ACC112 (cell line): ENCODE data around the gene CLPTM1L.

Experiments
- H2AFZ ChIP-seq: fragments of 200-600 bp; sonication (generic); one replicate; pipeline ENCODE4 v1.6.0; 2017; ENCODE audit warnings: antibody characterized with exemption, low read length; ENCODE audit not compliant: unreplicated experiment
- H3K27ac ChIP-seq: fragments of 200-600 bp; sonication (generic); 2 replicates; pipeline ENCODE4 v1.5.1; 2014; ENCODE audit warnings: low read depth, mild to moderate bottlenecking, antibody characterized with exemption, low read length, moderate library complexity
- H3K27me3 ChIP-seq: fragments of 200-600 bp; sonication (generic); 2 replicates; pipeline ENCODE4 v1.6.1; 2014; ENCODE audit warnings: mild to moderate bottlenecking, antibody characterized with exemption, low read length, moderate library complexity, mixed read lengths; ENCODE audit not compliant: insufficient read depth
- H3K36me3 ChIP-seq: fragments of 200-600 bp; sonication (generic); 2 replicates; pipeline ENCODE4 v1.6.1; 2016; ENCODE audit warnings: mild to moderate bottlenecking, antibody characterized with exemption, low read length, moderate library complexity, mixed read lengths; ENCODE audit not compliant: insufficient read depth
- H3K4me1 ChIP-seq: fragments of 200-600 bp; sonication (generic); one replicate; pipeline ENCODE4 v1.6.1; 2016; ENCODE audit warnings: low read length, mixed read lengths; ENCODE audit not compliant: insufficient read depth, unreplicated experiment, control insufficient read depth
- H3K4me3 ChIP-seq: fragments of 200-600 bp; sonication (generic); 2 replicates; pipeline ENCODE4 v1.5.1; 2014; ENCODE audit warnings: mild to moderate bottlenecking, low read depth, low read length
- H3K79me2 ChIP-seq: fragments of 200-600 bp; sonication (generic); one replicate; pipeline ENCODE4 v1.6.0; 2016; ENCODE audit warnings: low read length; ENCODE audit not compliant: control insufficient read depth, unreplicated experiment, insufficient read depth

Gene CLPTM1L

GRCh38 chr5:1387059-1387755 is 42.3 kb upstream of the CLPTM1L start:
- Histone ChIP-seq H3K4me1 (no peaks in the 10 kb centered on the region), H3K27ac (no peak overlapping the region), H3K4me3 (no peak overlapping the region), H3K36me3 (no peaks in the 10 kb centered on the region), H2AFZ (no peak overlapping the region), H3K79me2 (no peaks in the 10 kb centered on the region), H3K27me3 (peaks cover 62% of the 10 kb centered on the region)

GRCh38 chr5:1386274-1386717 is 41.4 kb upstream of the CLPTM1L start:
- no peaks in the 10 kb centered on the region for H3K36me3 ChIP-seq
- H2AFZ ChIP-seq, result peak overlapping the region; percentile 57
- peaks cover 54% of the 10 kb centered on the region for H3K27me3 ChIP-seq
- no peak overlapping the region for H3K27ac ChIP-seq
- peak overlapping the region; percentile 78 for H3K4me3 ChIP-seq
- no peaks in the 10 kb centered on the region for H3K79me2 ChIP-seq
- no peaks in the 10 kb centered on the region for H3K4me1 ChIP-seq

- Histone ChIP-seq H3K4me1 (no peaks in the 10 kb centered on the region), H3K36me3 (no peaks in the 10 kb centered on the region), H3K4me3 (peak overlapping the region; percentile 78), H3K27me3 (peaks cover 53% of the 10 kb centered on the region), H3K79me2 (no peaks in the 10 kb centered on the region), H2AFZ (no peak overlapping the region), H3K27ac (no peak overlapping the region)
Observed at GRCh38 chr5:1385395-1386273, 40.7 kb upstream of the CLPTM1L start.

- peaks cover 50% of the 10 kb centered on the region for H3K27me3 ChIP-seq
- H3K79me2 ChIP-seq, result no peaks in the 10 kb centered on the region
- H3K27ac ChIP-seq, result no peak overlapping the region
- H2AFZ ChIP-seq, result no peak overlapping the region
- H3K4me3 ChIP-seq, result no peak overlapping the region
- no peaks in the 10 kb centered on the region for H3K36me3 ChIP-seq
- H3K4me1 ChIP-seq, result no peaks in the 10 kb centered on the region
Observed at GRCh38 chr5:1384521-1384920, 39.6 kb upstream of the CLPTM1L start.

GRCh38 chr5:1383886-1384401 is 39.0 kb upstream of the CLPTM1L start:
- Histone ChIP-seq H2AFZ (no peak overlapping the region), H3K36me3 (no peaks in the 10 kb centered on the region), H3K4me3 (no peak overlapping the region), H3K27ac (no peak overlapping the region), H3K79me2 (no peaks in the 10 kb centered on the region), H3K4me1 (no peaks in the 10 kb centered on the region), H3K27me3 (peaks cover 47% of the 10 kb centered on the region)

GRCh38 chr5:1383344-1383743 is 38.4 kb upstream of the CLPTM1L start:
- Histone ChIP-seq H3K27me3 (peaks cover 43% of the 10 kb centered on the region), H3K4me1 (no peaks in the 10 kb centered on the region), H3K4me3 (no peak overlapping the region), H3K27ac (no peak overlapping the region), H2AFZ (no peak overlapping the region), H3K79me2 (no peaks in the 10 kb centered on the region), H3K36me3 (no peaks in the 10 kb centered on the region)

GRCh38 chr5:1382248-1382700 is 37.4 kb upstream of the CLPTM1L start:
- no peaks in the 10 kb centered on the region for H3K4me1 ChIP-seq
- H3K27ac ChIP-seq, result no peak overlapping the region
- H3K79me2 ChIP-seq, result no peaks in the 10 kb centered on the region
- H3K27me3 ChIP-seq, result peaks cover 35% of the 10 kb centered on the region
- no peak overlapping the region for H3K4me3 ChIP-seq
- no peak overlapping the region for H2AFZ ChIP-seq
- H3K36me3 ChIP-seq, result no peaks in the 10 kb centered on the region

- Histone ChIP-seq H3K79me2 (no peaks in the 10 kb centered on the region), H3K27me3 (peaks cover 34% of the 10 kb centered on the region), H3K4me3 (no peak overlapping the region), H3K27ac (no peak overlapping the region), H3K36me3 (no peaks in the 10 kb centered on the region), H2AFZ (no peak overlapping the region), H3K4me1 (no peaks in the 10 kb centered on the region)
Observed at GRCh38 chr5:1381370-1382247, 36.7 kb upstream of the CLPTM1L start.

- H3K36me3 ChIP-seq, result no peaks in the 10 kb centered on the region
- H3K4me3 ChIP-seq, result 0 out of 2 replicates have a peak overlapping the region, but pooled peaks have one; percentile 25
- no peak overlapping the region for H2AFZ ChIP-seq
- peaks cover 32% of the 10 kb centered on the region for H3K27me3 ChIP-seq
- H3K4me1 ChIP-seq, result no peaks in the 10 kb centered on the region
- H3K27ac ChIP-seq, result no peak overlapping the region
- H3K79me2 ChIP-seq, result no peaks in the 10 kb centered on the region
Observed at GRCh38 chr5:1380910-1381309, 36.0 kb upstream of the CLPTM1L start.
